Lower leg skin (tissue), 4 donors: Measurements from ENCODE around the gene F11. TPM values are rescaled to one million over a fixed set of nuclear protein-coding genes. Genes with fewer than 3 reads are reported as not detected.

Experiments used
- DNase-seq, 2 donors: peaks; one replicate each; pipeline ENCODE4 v3.0.0-alpha.2; 2019; ENCODE audit warnings: low spot score in 2 of 2
- H3K4me3 ChIP-seq: fragments of 200-600 bp; sonication (generic); 2 replicates; pipeline ENCODE4 v1.5.1; 2017; ENCODE audit warnings: mild to moderate bottlenecking, low read depth; ENCODE audit not compliant: poor library complexity, severe bottlenecking
- CTCF ChIP-seq, 3 donors: fragments of 450-650 bp; IDR thresholded peaks; one replicate each; pipeline ENCODE4 v1.5.1; 2016; ENCODE audit warnings: antibody characterized with exemption in 3 of 3, mild to moderate bottlenecking in 3 of 3, moderate library complexity in 2 of 3
- POLR2A ChIP-seq, 2 donors: fragments of 450-650 bp; IDR thresholded peaks; one replicate each; pipeline ENCODE4 v1.6.1; 2016 to 2017; ENCODE audit warnings: antibody characterized with exemption in 2 of 2, mild to moderate bottlenecking in 1 of 2, moderate library complexity in 1 of 2
- WGBS, 2 donors: methylation state at CpG; one replicate each; pipeline ENCODE4 v1.1.5; 2018; 5-methylcytosine and 5-hydroxymethylcytosine counted together
- intact Hi-C: fragments of 100-400 bp; cut with DNase I; formaldehyde crosslinking; loops from one replicate; pipeline ENCODE4 v1.15.0; 2023; ENCODE audit warnings: low total_unique reads
- total RNA-seq, 4 donors: library from RNA; depleted of rRNA; stranded (reverse); fragments of >200 nt; gene quantifications; one replicate each; pipeline ENCODE4 v1.1.0, GENCODE V29; 2016

The F11 gene
- total RNA-seq, 4 donors from 2014 or later = not detected

GRCh38 chr4:186249785-186250754, 15.9 kb upstream of the F11 start:
- TF ChIP-seq POLR2A (IDR thresholded peaks at IDR 0.05) (no peak), CTCF (IDR thresholded peaks at IDR 0.05) (no peak)
- DNase-seq = no peak
- WGBS, 2 donors = 60 to 64% methylated on average over 8 of the region's 8 CpGs
- intact Hi-C loops = no loop called here
- no peak overlapping the region for H3K4me3 ChIP-seq

- no peak for DNase-seq
- WGBS, 2 donors = 56 to 63% methylated on average over 2 of the region's 2 CpGs
- no peak overlapping the region for H3K4me3 ChIP-seq
- intact Hi-C loops = no loop called here
- TF ChIP-seq CTCF (IDR thresholded peaks at IDR 0.05) (no peak), POLR2A (IDR thresholded peaks at IDR 0.05) (no peak)
Measured at GRCh38 chr4:186250760-186251159, 15.2 kb upstream of the F11 start.

- DNase-seq = no peak
- H3K4me3 ChIP-seq = no peak overlapping the region
- TF ChIP-seq CTCF (IDR thresholded peaks at IDR 0.05) = no peak
- no peak for TF ChIP-seq POLR2A (IDR thresholded peaks at IDR 0.05)
- intact Hi-C loops = no loop called here
- WGBS, 2 donors = 78 to 90% methylated on average over 3 of the region's 3 CpGs
Measured at GRCh38 chr4:186255122-186255521, 10.9 kb upstream of the F11 start.

GRCh38 chr4:186258216-186258811, 7.7 kb upstream of the F11 start:
- no peak overlapping the region for H3K4me3 ChIP-seq
- DNase-seq = no peak
- TF ChIP-seq POLR2A (IDR thresholded peaks at IDR 0.05) = no peak
- TF ChIP-seq CTCF (IDR thresholded peaks at IDR 0.05) = no peak
- intact Hi-C loops = no loop called here
- 88 to 92% methylated on average over 12 of the region's 12 CpGs for WGBS, 2 donors

- no peak for DNase-seq
- no peak overlapping the region for H3K4me3 ChIP-seq
- intact Hi-C loops = no loop called here
- 76 to 77% methylated on average over 6 of the region's 6 CpGs for WGBS, 2 donors
- no peak for TF ChIP-seq CTCF (IDR thresholded peaks at IDR 0.05)
- TF ChIP-seq POLR2A (IDR thresholded peaks at IDR 0.05) = no peak
Measured at GRCh38 chr4:186260117-186260503, 5.9 kb upstream of the F11 start.
